Astrocyte (in vitro differentiated cells and primary cell): Measurements from ENCODE around the gene MIB2.

Experiments
- EZH2 ChIP-seq: IDR thresholded peaks from 2 replicates; pipeline ENCODE4 v1.6.1; 2012; ENCODE audit warnings: mild to moderate bottlenecking, low read length, inconsistent platforms; ENCODE audit not compliant: insufficient read depth
- TF ChIP-seq, protein P1 (sequence below): IDR thresholded peaks from 2 replicates; pipeline ENCODE4 v1.5.1; 2011; ENCODE audit warnings: low read depth, mild to moderate bottlenecking, inconsistent platforms, low read length, moderate library complexity; ENCODE audit not compliant: insufficient read depth

DNA sequence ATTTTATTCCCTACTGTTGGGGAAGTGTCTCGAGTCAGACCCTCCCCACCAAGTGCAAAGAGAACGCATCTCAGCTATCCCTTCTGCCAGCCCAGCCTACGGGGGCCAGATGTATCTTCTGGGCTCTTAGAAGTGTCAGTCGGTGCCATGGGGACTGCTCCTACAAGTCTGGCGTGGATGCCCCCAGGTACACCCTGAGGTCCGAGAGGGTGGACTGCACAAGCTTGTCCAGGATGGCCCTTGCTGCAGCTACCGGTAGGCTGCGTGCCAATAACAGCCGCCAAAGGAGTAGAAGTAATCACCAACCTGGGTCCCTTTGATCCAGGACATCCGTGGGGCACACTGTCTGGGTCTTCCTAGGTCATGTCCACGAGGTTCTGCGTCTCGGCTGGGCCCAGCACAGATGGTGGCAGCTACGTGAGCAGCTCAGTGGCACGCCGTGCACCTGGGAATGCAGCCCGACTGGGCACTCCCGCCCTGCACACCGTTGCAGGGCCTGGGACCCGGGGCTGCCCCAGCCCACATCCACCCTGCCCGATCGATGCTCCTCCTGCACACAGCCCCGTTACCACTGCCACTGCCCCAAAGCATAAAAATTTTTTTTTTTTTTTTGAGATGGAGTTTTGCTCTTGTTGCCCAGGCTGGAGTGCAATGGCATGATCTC lies 31.8 kb upstream of the MIB2 start:
- TF ChIP-seq, protein P1, sequence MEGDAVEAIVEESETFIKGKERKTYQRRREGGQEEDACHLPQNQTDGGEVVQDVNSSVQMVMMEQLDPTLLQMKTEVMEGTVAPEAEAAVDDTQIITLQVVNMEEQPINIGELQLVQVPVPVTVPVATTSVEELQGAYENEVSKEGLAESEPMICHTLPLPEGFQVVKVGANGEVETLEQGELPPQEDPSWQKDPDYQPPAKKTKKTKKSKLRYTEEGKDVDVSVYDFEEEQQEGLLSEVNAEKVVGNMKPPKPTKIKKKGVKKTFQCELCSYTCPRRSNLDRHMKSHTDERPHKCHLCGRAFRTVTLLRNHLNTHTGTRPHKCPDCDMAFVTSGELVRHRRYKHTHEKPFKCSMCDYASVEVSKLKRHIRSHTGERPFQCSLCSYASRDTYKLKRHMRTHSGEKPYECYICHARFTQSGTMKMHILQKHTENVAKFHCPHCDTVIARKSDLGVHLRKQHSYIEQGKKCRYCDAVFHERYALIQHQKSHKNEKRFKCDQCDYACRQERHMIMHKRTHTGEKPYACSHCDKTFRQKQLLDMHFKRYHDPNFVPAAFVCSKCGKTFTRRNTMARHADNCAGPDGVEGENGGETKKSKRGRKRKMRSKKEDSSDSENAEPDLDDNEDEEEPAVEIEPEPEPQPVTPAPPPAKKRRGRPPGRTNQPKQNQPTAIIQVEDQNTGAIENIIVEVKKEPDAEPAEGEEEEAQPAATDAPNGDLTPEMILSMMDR = no peak
- no peak for TF ChIP-seq EZH2
